Endothelial cell of hepatic sinusoid (primary cell): ENCODE measurements around the gene SETBP1.

Experiments used
- in situ Hi-C: cut with HindIII; loops from 2 replicates; pipeline ENCODE4 v1.10.0; 2017; ENCODE audit warnings: low sequenced_read_pairs

The SETBP1 gene

DNA sequence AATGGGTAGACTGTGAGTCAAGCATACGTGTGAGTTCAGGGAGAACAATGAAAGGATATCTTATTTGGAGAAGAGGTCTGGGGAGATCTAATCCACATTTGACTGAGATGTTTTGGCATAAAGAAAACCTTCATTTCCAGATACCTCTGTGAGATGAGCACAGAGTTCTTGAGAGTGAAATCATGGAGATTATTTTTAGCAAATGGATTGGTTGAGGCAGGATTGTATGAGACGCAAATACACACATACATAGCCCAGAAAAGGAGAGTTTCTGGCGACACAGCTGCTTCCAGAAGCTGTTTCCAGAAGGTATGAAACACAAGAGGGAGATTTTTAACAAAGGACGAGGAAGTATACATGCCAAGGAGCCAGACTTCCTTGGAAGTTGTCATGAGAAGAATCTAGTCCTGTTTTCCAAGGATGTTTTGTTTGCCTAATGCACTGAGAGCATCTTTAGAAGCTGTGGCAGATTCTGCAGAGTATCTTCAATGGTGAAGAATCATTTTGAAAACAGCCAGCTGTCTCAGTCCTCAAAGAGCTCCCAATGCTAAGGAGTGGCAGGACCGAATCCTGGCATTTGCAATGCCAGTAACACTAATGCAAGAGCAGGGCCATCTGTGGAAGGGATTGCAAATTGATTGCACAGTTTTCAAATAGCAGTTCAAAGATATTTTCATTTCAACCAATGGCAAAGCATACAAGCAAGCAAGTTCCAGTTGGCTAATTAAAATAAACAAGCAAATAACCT lies 177.2 kb downstream of the SETBP1 start:
- in situ Hi-C loops = no loop called here

DNA sequence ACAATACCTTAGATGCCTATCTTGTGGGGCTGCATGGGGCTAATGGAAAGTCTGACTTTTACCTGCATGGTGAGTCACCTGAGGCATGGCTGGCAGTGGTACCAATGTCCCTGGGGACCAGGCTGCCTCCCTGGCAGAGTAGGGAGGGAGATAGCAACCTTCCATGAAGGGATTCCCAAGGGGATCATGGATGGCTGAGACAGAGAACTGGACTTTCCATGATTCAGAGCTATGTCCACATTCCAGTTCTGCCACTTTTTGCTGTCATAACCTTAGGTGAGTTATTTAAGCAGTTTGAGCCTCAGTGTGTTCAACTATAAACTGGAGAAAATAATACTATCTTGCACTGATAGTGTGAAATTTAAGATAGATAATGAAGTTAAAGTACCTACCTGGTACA lies 178.6 kb downstream of the SETBP1 start:
- in situ Hi-C loops = no loop called here

GRCh38 chr18:44859751-44860439 lies 179.2 kb downstream of the SETBP1 start:
- in situ Hi-C loops = loop anchor here (5.0 kb wide), 1 partner anchor 83 kb away; no protein-coding TSS in a partner anchor

- in situ Hi-C loops = loop anchor here (5.0 kb wide), 1 partner anchor 85 kb away; no protein-coding TSS in a partner anchor
Observed at GRCh38 chr18:44862112-44862511, 181.4 kb downstream of the SETBP1 start.

DNA sequence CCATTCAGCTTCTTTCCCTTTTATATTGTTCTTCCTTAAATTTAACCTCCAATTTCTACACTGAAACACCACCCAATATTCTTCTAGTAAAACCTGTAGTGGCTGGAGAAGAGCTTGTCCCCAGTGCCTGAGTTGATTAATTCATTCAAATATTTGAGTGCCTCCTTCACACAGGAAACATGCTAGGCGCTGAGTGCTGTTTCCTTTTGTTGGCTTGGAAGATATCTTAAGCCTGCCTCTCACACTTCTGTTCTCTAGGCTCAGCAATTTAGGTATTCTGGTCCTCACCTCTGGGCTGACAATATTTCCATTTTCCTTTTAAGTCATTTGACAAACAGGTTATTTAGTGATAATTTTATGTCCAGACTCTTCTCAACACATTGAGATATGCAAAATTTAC lies 185.4 kb downstream of the SETBP1 start:
- in situ Hi-C loops = no loop called here

DNA sequence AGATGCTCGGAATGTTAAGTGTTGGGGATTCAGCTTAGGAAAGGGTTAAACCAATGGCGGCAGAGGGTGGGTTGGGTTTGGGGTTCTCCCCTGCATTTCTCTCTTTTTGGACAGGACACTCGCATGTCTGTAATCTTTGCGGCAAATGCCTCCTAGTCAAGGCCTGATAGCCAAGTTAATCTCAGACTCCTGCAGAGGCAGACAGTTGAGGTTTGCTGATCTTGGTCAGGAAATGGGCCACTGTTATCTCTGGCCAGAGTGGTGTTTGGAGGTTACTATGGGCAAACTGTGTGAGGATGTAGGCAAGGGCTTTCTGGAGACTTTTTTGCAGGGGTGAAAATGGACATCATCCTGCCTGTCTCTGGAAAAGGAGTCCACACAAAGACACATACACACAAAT lies 188.8 kb downstream of the SETBP1 start:
- in situ Hi-C loops = no loop called here

DNA sequence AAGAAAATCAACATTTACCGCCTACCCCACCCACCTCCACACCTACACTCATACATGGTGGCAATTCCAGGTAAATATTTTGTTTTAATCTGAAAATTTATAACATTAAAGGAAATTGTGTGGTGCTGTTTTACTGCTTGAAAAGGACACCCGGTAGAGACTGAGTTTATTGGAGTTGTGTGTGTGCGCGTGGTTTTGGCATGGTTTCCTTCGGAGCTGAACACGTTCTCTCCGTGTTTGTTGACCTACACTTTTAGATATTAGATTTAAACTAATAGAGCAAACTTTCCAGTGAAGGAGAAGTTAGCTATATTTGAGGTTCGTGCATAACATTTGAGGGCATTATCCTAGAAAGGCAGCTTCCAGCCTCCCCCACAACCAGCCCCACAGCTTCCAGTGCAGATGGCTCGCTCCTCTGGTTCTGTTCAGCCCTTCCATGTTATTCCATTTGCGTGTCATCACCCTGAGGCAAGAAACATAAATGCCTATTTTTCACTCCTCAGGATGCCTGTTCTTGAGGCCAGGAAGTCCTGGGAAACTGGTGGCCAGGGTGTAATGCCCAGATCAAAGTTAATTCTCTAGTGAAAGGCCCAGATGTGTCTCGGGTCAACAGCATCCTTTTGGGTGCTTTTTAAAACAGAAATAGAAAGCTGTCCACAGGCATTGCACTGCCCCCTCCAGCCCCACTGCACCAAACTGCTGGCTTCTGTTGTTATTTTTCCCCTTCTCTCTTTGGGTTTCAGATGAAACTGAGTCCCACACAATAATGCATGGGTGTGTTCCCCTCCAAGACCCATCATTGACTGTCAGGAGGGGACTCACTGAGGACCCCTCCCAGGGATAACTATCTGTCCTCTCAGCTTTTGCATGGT lies 190.2 kb downstream of the SETBP1 start:
- in situ Hi-C loops = no loop called here

DNA sequence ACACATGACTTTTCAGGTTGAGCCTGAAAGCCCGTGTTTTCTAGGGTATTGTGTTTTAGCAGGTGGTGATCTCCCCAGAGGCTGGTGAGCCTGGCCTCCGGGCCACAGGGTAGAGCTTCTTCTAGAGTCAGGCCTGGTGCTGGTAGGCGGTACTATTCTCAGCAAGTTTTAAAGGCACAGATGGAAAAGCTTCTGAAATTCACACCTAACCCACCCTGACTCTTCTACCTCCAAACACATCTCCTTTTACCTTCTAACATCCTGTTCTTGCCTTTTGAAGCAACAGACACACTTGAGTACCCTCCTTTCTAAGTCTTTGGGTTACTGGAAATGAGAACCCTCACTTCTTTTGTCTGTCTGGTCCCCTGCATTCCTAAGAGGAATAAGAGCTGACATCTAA lies 191.1 kb downstream of the SETBP1 start:
- in situ Hi-C loops = no loop called here

GRCh38 chr18:44876024-44876423 lies 195.3 kb downstream of the SETBP1 start:
- in situ Hi-C loops = no loop called here

DNA sequence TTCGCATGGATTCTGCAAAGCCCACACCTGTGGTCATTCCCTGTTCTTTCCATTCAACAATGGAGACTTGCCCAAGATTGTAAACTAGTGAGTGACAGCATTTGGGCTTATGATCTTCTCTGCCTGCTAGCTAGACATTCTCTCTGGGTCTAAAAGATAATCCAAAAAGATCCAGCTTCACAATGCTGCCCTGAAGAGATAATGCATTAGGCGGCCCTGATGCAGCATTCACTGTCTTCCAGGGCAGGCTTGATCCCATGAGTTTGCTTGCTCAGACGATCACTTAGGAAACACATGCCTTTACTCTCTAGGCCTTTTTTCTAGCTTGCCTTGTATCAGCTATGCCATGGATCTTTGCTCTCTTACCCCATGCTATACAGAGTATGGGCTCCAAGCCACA lies 196.1 kb downstream of the SETBP1 start:
- in situ Hi-C loops = no loop called here

DNA sequence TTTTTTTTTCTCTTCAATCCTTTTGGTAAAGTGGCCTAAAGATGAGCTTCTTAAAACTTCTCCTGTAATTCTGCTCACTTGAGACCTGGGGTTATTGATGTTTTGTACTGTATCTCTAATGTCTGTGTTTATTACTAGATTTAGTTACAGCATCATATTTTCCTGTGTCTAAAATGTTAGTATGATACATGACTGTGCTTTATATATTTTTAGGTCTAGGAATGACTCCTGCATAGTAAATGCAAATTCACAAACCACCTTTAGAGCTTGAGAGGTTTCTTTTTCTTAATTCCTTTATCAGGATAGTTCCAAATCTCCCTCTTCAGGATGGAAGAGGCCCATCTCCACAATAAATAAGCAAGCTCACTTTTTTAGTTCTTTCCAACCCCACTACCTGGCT lies 197.6 kb downstream of the SETBP1 start:
- in situ Hi-C loops = no loop called here

- in situ Hi-C loops = no loop called here
Observed at GRCh38 chr18:44880170-44880569, 199.5 kb downstream of the SETBP1 start.

DNA sequence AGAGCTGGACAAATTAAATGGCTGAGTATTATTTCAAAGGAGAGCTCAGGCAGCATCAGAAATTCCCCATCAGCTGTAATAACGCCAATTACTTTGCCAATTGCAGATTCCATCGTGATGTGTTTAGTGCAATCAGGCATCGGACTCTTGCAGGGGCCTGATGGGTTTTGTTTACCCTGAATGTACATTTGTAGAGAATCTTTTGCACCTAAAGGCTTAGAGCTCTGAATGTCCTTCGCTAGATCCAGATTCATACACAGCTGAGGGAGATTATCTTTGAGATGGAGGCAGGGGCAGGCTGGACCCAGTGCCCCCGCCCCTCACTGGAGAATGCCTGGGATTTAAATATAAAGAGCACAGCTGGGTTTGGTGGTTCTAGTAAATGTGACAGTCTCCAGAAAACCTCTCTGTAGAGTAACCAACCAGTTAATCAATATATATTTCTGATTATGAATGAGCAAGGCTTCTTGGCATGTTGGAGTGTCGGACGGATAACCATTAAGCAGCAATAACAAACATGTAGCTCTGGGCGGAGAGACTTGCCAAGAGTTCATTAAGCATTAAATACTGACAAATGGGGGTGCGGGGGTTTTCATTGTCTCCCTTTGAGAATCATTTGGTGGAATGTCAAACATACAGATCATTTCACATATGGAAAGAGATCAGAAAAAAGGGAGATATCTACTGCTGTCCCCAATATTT lies 200.9 kb downstream of the SETBP1 start:
- in situ Hi-C loops = no loop called here

- in situ Hi-C loops = no loop called here
Observed at GRCh38 chr18:44882163-44882868, 201.6 kb downstream of the SETBP1 start.

- in situ Hi-C loops = no loop called here
Observed at GRCh38 chr18:44883671-44884070, 203.0 kb downstream of the SETBP1 start.

DNA sequence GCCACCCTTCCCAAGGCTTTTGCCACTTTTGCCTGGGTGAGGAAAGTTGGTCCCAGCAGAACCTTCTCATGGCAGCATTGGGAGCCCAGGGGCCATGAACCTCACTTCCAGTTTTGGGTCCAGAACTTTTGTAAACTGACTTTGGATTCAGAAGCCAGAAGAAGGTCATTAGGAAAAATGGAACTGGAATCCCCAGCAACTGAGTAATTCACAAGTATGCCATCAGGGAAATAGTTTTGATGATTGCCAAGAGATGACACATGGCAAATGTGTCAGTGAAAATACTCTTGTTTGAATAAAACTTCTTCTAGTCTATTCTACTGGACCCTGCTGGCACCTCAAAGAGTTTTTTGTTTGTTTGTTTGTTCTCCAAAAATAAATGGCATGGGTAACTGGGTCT lies 203.7 kb downstream of the SETBP1 start:
- in situ Hi-C loops = no loop called here

- in situ Hi-C loops = no loop called here
Observed at GRCh38 chr18:44885507-44885906, 204.8 kb downstream of the SETBP1 start.

DNA sequence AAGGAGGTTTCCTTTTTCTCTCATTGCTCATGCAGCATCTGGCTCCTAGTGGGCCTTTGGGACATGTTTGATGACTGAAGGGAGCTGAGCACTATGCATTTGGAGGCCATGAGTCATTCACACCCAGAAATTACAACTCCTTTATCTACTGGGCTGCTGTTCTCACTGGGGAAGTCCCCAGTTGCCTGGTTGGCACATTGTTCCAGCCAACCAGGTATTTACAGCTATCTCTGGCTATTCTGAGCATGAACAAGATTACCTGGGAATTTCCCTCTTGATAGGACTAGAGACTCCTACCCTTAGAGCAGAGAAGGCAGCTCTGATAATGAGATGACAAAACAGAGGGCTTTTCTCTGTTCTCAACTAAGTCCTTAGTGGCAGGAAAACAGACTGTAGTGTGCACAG lies 206.5 kb downstream of the SETBP1 start:
- in situ Hi-C loops = no loop called here

GRCh38 chr18:44889111-44889510 lies 208.4 kb downstream of the SETBP1 start:
- in situ Hi-C loops = no loop called here

- in situ Hi-C loops = no loop called here
Observed at GRCh38 chr18:44893045-44893706, 212.5 kb downstream of the SETBP1 start.
